HepG2 (cell line): Measurements from ENCODE around the gene RNASE8. TPM values are rescaled to one million over a fixed set of nuclear protein-coding genes. Genes with fewer than 3 reads are reported as not detected.
A peak's percentile ranks its signal among the peaks of the same experiment; 100 is the strongest.

Source experiments
- CBX1 ChIP-seq: IDR thresholded peaks from one replicate; pipeline ENCODE4 v1.6.1; 2016; ENCODE audit warnings: antibody characterized with exemption, low read depth
- CBX2 ChIP-seq, 2 experiments: fragments of 200-600 bp in 1 of 2; sonication (generic); formaldehyde crosslinking in 1 of 2; IDR thresholded peaks; 2 replicates each; pipeline versions ENCODE4 v1.7.0 to v1.8.1; 2018 to 2022; ENCODE audit warnings: low read depth in 2 of 2, low read length in 1 of 2, mild to moderate bottlenecking in 1 of 2, missing genetic modification reagents in 1 of 2
- CREM ChIP-seq, 2 experiments: sonication (generic) in 1 of 2; formaldehyde crosslinking in 1 of 2; IDR thresholded peaks; 2 replicates each; pipeline versions ENCODE4 v1.4.0 to v1.6.1; 2016 to 2020; ENCODE audit warnings: antibody characterized with exemption in 1 of 2, mild to moderate bottlenecking in 1 of 2, missing genetic modification reagents in 1 of 2
- MEF2D ChIP-seq: sonication (generic); formaldehyde crosslinking; IDR thresholded peaks from 2 replicates; pipeline ENCODE4 v1.5.1; 2020; ENCODE audit warnings: mild to moderate bottlenecking, missing genetic modification reagents
- MTERF4 ChIP-seq: sonication (generic); formaldehyde crosslinking; IDR thresholded peaks from 2 replicates; pipeline ENCODE4 v1.8.0; 2023; ENCODE audit warnings: mild to moderate bottlenecking, missing genetic modification reagents
- SPEN ChIP-seq: sonication (generic); formaldehyde crosslinking; IDR thresholded peaks from 2 replicates; pipeline ENCODE4 v1.5.1; 2020; ENCODE audit warnings: low read depth, mild to moderate bottlenecking, missing genetic modification reagents
- ZHX2 ChIP-seq, 2 experiments: sonication (generic) in 1 of 2; formaldehyde crosslinking in 1 of 2; IDR thresholded peaks; 2 replicates each; pipeline versions ENCODE4 v1.6.1 to v1.9.0; 2014 to 2022; ENCODE audit warnings: antibody characterized with exemption in 1 of 2, borderline replicate concordance in 1 of 2, inconsistent platforms in 1 of 2, low read depth in 1 of 2, missing genetic modification reagents in 1 of 2
- ZNF33B ChIP-seq: sonication (generic); formaldehyde crosslinking; IDR thresholded peaks from 2 replicates; pipeline ENCODE4 v1.5.1; 2020; ENCODE audit warnings: mild to moderate bottlenecking, missing genetic modification reagents
- ZNF503 ChIP-seq: sonication (generic); formaldehyde crosslinking; IDR thresholded peaks from 2 replicates; pipeline ENCODE4 v1.4.0; 2020; ENCODE audit warnings: missing genetic modification reagents
- ZNF577 ChIP-seq: sonication (generic); formaldehyde crosslinking; IDR thresholded peaks from 2 replicates; pipeline ENCODE4 v1.4.0; 2020; ENCODE audit warnings: mild to moderate bottlenecking, low read depth, missing genetic modification reagents, borderline replicate concordance
- ZNF687 ChIP-seq: sonication (generic); formaldehyde crosslinking; IDR thresholded peaks from 2 replicates; pipeline ENCODE4 v1.5.1; 2020; ENCODE audit warnings: mild to moderate bottlenecking, missing genetic modification reagents, moderate library complexity
- ZNF788 ChIP-seq: sonication (generic); formaldehyde crosslinking; IDR thresholded peaks from 2 replicates; pipeline ENCODE4 v1.5.0; 2020; ENCODE audit warnings: mild to moderate bottlenecking, missing genetic modification reagents, borderline replicate concordance
- polyA plus RNA-seq, 8 experiments: library from polyadenylated mRNA; depleted of rRNA in 3 of 8; stranded (reverse) in 7 of 8; unstranded in 1 of 8; fragments of >200 nt; fragmentation: Illumina TruSeq in 4 of 8; extraction: Trizol in 4 of 8; gene quantifications; 2 replicates each; pipeline versions ENCODE4 v1.2.1 to v1.2.3, GENCODE V29; 2011 to 2016; ENCODE audit warnings: low read depth in 4 of 8, missing spikeins in 1 of 8, mixed read lengths in 1 of 8; ENCODE audit not compliant: insufficient read depth in 1 of 8
- total RNA-seq, 5 experiments: library from RNA; depleted of rRNA; stranded (reverse); fragments of >200 nt; fragmentation: Illumina TruSeq; extraction: Trizol; gene quantifications; 2 replicates each; pipeline ENCODE4 v1.2.3, GENCODE V29; 2016; ENCODE audit warnings: low read depth in 1 of 5

Gene RNASE8
- total and polyA plus RNA-seq, 2 of the 13 experiments (the other 11 are each of a cell fraction or from before 2014, with no cell fraction given) = not detected

- peak; percentile 76; the same call in 1 of the 2 replicates for TF ChIP-seq MTERF4 (CRISPR knock-in tag)
- TF ChIP-seq ZNF33B (CRISPR knock-in tag) = no peak; the same call in 1 of the 2 replicates
- no peak for TF ChIP-seq CBX1
- peak; percentile 80; the same call in 1 of the 2 replicates for TF ChIP-seq ZNF788 (CRISPR knock-in tag)
- peak; percentile 81 for TF ChIP-seq MEF2D
- TF ChIP-seq CBX2 (IDR thresholded peaks at IDR 0.05; ENCODE audit: low read depth, low read length) = no peak
- no peak for TF ChIP-seq CBX2 (CRISPR knock-in tag; IDR thresholded peaks at IDR 0.05; ENCODE audit: low read depth)
- TF ChIP-seq CREM (IDR thresholded peaks at IDR 0.05) = peak; percentile 92
- TF ChIP-seq CREM (CRISPR knock-in tag; IDR thresholded peaks at IDR 0.05) = no peak
- TF ChIP-seq SPEN (CRISPR knock-in tag) = peak; percentile 81; the same call in 1 of the 2 replicates
- TF ChIP-seq ZNF503 (CRISPR knock-in tag) = peak; percentile 93
- no peak for TF ChIP-seq ZNF577 (CRISPR knock-in tag)
- TF ChIP-seq ZNF687 (CRISPR knock-in tag) = no peak; the same call in 1 of the 2 replicates
- TF ChIP-seq ZHX2 (IDR thresholded peaks at IDR 0.05; ENCODE audit: low read depth) = 0 out of 2 replicates have a peak, but pooled peaks have one; percentile 43
- TF ChIP-seq ZHX2 (CRISPR knock-in tag; IDR thresholded peaks at IDR 0.05; ENCODE audit: borderline replicate concordance) = no peak
Observed at GRCh38 chr14:21054123-21054767, 3.4 kb upstream of the RNASE8 start (continued).
